Muscle of back (tissue), 13 donors: ENCODE data around the gene MAGIX. TPM values are rescaled to one million over a fixed set of nuclear protein-coding genes. Genes with fewer than 3 reads are reported as not detected.
"Not testable (repeated sequence)": the region's sequence is repeated elsewhere in the genome, so short reads cannot be mapped to it uniquely, and the experiment has no call there.

Experiments used
- DNase-seq, 3 donors: peaks; one replicate each; pipeline versions ENCODE4 v3.0.0 to v3.0.0-alpha.2; 2013
- long read RNA-seq, 9 donors: transcript quantifications; one replicate each; lab custom pipeline, GENCODE V29; 2026
- polyA plus RNA-seq, 10 donors: library from polyadenylated mRNA; unstranded; fragments of 120-200 nt; gene quantifications; one replicate each; pipeline ENCODE4 v1.2.1, GENCODE V29; 2013; ENCODE audit not compliant: insufficient read length in 10 of 10

MAGIX gene
- polyA plus RNA-seq = 1 to 10 TPM in 9 of 10 donors, under 1 TPM in 1; 0.97 to 2.4 (median 1.9) TPM
- long read RNA-seq, donor 1 = 0 reads
- long read RNA-seq, donor 2 = 0 reads
- long read RNA-seq, donor 3 = 0 reads
- long read RNA-seq, donor 4 = 0 reads
- long read RNA-seq, donor 5 = 0 reads
- long read RNA-seq, donor 6 = 0 reads
- long read RNA-seq, donor 7, partial matches to known transcripts = 0 of 1 reads
- long read RNA-seq, donor 7, other reads (novel, unspliced or antisense) = 0 of 1 reads
- long read RNA-seq, donor 8 = 0 reads
- long read RNA-seq, donor 9 = 0 reads

GRCh38 chrX:49162620-49163019 is at the start of gene MAGIX:
Gene MAGIX, plus strand, starts transcription at chrX:49162758. Its CDS starts 132 bp downstream, at chrX:49162890.
- no peak for DNase-seq

DNA sequence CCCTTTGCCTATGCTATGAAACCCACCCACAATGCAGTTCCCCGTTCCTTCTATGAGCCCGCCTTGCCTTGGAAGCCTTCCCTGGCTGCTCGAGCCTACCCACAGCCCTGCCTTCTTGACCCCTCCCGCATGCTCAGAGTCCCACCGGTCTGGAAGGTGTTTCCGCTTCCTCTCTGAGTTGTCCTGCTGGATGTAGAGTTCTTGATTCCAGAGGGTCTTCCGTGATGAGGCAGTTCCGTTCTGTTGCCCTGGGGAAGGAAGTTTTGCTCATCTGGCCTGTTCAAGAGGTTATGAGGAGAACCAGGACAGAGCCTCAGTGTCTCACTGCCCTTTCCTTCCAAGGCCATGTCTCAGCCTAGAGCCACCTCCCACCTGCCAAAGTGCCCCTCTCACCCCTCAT is 46.5 kb upstream of the MAGIX start:
- DNase-seq = no peak

GRCh38 chrX:49116716-49117115 is 45.8 kb upstream of the MAGIX start:
- DNase-seq = no peak

- no peak for DNase-seq
Measured at GRCh38 chrX:49117581-49117980, 45.0 kb upstream of the MAGIX start.

- no peak for DNase-seq
Measured at GRCh38 chrX:49120091-49120490, 42.5 kb upstream of the MAGIX start.

DNA sequence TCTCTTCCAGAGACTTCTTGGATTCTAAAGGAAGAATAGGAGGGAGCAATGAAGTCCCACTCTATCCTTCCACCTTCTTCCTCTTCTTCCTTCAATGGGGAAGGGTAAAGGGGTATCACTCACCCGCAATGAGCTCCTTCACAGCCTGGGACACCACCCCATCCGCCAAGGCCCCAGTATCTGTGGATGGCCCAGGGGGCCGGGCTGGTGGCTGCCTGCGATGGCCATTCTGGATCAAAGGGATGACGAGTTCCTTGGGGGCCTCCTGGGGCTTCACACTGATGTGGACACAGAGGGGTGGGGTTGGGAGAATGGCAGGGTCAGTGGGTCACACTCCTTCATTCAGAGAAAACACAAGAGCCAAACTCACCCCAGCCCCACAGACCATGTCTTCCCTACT is 40.1 kb upstream of the MAGIX start:
- DNase-seq = no peak

DNA sequence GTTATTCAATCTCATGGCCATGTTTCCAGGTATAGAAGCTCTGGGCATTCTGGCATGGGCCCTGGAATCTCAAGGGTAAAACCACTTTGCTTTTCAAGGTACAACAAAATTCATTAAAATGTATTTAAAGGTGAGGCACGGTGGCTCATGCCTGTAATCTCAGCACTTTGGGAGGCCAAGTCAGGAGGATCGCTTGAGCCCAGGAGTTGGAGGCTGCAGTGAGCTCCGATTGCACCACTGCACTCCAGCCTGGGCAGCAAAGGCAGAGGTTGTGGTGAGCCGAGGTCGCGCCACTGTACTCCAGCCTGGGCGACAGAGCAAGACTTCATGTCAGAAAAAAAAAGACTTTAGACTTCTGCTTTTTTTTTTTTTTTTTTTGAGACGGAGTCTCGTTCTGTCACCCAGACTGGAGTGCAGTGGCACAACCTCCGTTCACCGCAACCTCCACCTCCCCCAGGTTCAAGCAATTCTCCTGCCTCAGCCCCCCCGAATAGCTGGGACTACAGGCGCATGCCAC is 34.8 kb upstream of the MAGIX start:
- DNase-seq = not testable (repeated sequence)

GRCh38 chrX:49129427-49129826 is 33.1 kb upstream of the MAGIX start:
- no peak for DNase-seq

- DNase-seq = not testable (repeated sequence)
Measured at GRCh38 chrX:49132275-49132674, 30.3 kb upstream of the MAGIX start.

- no peak for DNase-seq
Measured at GRCh38 chrX:49133759-49134158, 28.8 kb upstream of the MAGIX start.

- no peak for DNase-seq
Measured at GRCh38 chrX:49137492-49137891, 25.1 kb upstream of the MAGIX start.

DNA sequence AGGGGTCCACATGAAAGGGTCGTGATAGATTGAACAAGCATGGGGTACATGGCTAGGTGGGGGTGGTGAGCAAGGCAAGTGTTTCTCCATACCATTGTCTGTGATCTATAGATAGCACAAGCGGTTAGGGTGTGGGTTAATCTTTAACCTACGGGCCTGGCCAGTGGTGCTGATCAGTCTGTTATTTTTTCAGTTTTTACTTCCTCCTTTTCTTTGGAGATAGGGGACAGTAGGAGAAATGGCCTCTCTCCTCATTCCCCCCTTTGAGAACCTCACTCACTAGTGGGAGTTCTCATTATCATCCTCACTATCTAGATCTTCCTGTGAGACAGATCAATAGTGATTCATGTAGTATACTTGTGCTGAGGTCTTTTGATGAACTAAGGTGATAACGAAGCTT is 22.8 kb upstream of the MAGIX start:
- DNase-seq = no peak

DNA sequence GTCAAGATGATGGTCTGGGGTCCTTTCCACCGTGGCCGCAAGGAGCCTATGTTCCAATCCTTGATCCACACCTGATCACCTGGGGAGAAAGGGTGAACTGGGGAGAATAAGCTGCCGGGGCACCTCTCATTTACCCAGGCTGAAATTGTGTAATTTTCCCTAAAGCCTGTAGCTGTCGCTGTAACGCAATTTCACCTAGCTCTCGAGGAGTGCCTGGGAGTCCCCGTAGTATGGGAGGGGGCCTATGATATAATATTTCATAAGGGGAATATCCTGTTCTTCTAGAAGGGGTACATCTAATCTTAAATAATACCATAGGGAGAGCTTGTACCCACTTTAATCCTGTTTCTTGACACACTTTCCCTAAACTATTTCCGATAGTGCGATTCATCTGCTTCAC is 20.3 kb upstream of the MAGIX start:
- not testable (repeated sequence) for DNase-seq

GRCh38 chrX:49143154-49143553 is 19.4 kb upstream of the MAGIX start:
- DNase-seq = not testable (repeated sequence)

- DNase-seq = no peak
Measured at GRCh38 chrX:49147282-49147681, 15.3 kb upstream of the MAGIX start.

- DNase-seq = no peak
Measured at GRCh38 chrX:49147936-49148335, 14.6 kb upstream of the MAGIX start.

- DNase-seq = not testable (repeated sequence)
Measured at GRCh38 chrX:49148390-49149100, 14.0 kb upstream of the MAGIX start.

GRCh38 chrX:49149291-49149690 is 13.3 kb upstream of the MAGIX start:
- DNase-seq = not testable (repeated sequence)

DNA sequence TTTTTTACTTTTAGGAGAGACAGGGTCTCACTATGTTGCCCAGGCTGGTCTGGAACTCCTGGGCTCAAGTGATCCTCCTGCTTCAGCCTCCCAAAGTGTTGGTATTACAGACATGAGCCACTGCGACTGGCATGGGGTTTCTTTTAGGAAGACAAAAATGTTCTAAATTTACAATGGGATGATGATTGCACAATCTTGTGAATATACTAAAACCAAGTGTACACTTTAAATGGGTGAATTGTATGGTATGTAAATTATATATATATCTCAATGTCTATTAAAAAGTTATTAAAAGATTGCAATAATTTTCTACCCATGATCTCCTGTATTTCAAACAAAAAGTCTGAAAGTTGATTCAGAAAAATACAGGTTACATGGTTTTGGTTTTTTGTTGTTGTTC is 9.1 kb upstream of the MAGIX start:
- DNase-seq = no peak

- DNase-seq = peak; percentile 25 to 64 (median 52)
Measured at GRCh38 chrX:49155243-49155899, 7.2 kb upstream of the MAGIX start.

DNA sequence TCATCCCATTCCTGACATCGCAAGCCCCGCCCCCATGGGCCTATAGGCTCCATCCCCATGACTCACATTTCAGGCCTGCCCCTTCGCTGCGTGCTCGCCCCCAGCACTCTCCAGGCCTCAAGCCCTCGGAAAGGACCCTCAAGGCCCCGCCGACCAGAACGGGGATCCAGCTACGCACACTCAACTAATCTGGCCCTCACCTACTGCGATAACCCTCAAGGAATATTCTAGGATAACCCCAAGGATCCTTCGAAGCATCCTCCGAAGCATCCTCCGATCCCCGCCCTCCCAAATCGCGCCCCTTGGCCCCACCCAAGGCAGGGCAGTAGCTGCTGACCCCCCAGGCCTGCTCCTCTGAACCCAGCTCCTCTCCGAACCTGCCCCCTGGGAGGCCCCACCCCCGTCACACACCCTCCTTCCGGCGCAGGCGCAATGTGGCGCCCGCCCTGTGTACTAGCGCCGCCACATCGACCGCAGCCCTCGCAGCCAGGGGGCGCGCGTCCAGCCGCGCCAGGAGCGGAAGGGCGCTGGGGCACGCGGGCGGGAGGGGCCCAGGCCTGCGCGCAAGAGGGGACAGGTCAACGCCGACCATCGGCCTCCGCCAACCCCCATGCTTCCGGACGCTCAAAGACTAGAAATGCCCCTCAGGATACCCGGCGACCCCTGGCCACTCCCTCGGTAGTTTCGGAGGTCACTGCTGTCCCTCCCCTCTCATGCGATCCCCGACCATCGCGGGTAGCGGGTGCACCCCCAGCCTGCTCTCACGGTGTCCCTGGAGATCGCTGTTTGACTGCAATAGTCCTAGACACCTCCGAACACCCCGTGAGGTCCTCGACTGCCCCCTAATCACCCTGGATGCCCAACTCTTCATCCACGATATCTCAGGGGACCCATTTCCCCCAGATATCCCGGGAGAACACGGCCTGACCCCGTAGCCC is 6.4 kb upstream of the MAGIX start:
- DNase-seq = peak; percentile 88 to 93 (median 88)
